Left lung (tissue), 10 donors: ENCODE measurements around the gene NR1D1. TPM values are rescaled to one million over a fixed set of nuclear protein-coding genes. Genes with fewer than 3 reads are reported as not detected.

Experiments used
- ATAC-seq: fragments of 200-7000 bp; cut with Tn5 transposase; one replicate; pipeline ENCODE4 v1.9.1; 2020; ENCODE audit warnings: moderate library complexity
- DNase-seq, 4 donors: peaks; one replicate each; pipeline ENCODE4 v3.0.0-alpha.2; 2013 to 2020
- H3K27ac ChIP-seq, 2 donors: fragments of 200-600 bp; sonication (generic) in 1 of 2; one replicate each; pipeline versions ENCODE4 v1.5.0 to v1.8.0; 2020 to 2021
- H3K27me3 ChIP-seq, 2 donors: fragments of 200-600 bp; sonication (generic) in 1 of 2; one replicate each; pipeline versions ENCODE4 v1.5.0 to v1.8.0; 2020 to 2021
- H3K36me3 ChIP-seq, 2 donors: fragments of 200-600 bp; sonication (generic) in 1 of 2; one replicate each; pipeline versions ENCODE4 v1.5.0 to v1.8.0; 2020 to 2021
- H3K4me1 ChIP-seq, 2 donors: fragments of 200-600 bp; one replicate each; pipeline ENCODE4 v1.8.0; 2021
- H3K4me3 ChIP-seq, 2 donors: fragments of 200-600 bp; sonication (generic) in 1 of 2; one replicate each; pipeline versions ENCODE4 v1.5.0 to v1.8.0; 2020 to 2021; ENCODE audit warnings: mild to moderate bottlenecking in 1 of 2
- H3K9me3 ChIP-seq, 2 donors: fragments of 200-600 bp; sonication (generic) in 1 of 2; one replicate each; pipeline versions ENCODE4 v1.5.0 to v1.8.0; 2020 to 2021
- intact Hi-C, 2 donors: fragments of 100-400 bp; cut with DNase I; formaldehyde crosslinking; loops; one replicate each; pipeline versions ENCODE4 v1.11.2 to v1.14.2; 2022
- polyA plus RNA-seq, 6 donors: library from polyadenylated mRNA; unstranded; fragments of 120-200 nt; gene quantifications; one replicate each; pipeline ENCODE4 v1.2.1, GENCODE V29; 2013; ENCODE audit not compliant: insufficient read length in 6 of 6
- total RNA-seq, 2 donors: library from RNA; stranded (reverse); fragmentation: NEBNext Ultra II Directional; extraction: Animal tissue kit (Norgen Biotek cat#: 25700); gene quantifications; one replicate each; pipeline ENCODE4 v1.2.1, GENCODE V29; 2021
- TF ChIP-seq, protein P1 (sequence below), 2 donors: fragments of 200-600 bp; sonication (generic) in 1 of 2; IDR thresholded peaks; one replicate each; pipeline versions ENCODE4 v1.5.0 to v1.8.0; 2021; ENCODE audit warnings: antibody characterized with exemption in 2 of 2
- donor health status: DM: no; HTN: yes; CAD: no.
- donor health status: DM: no; HTN: no; CAD: no.

The NR1D1 gene
- total and polyA plus RNA-seq, 8 donors = 3.0 to 11.4 (median 4.1) TPM

DNA sequence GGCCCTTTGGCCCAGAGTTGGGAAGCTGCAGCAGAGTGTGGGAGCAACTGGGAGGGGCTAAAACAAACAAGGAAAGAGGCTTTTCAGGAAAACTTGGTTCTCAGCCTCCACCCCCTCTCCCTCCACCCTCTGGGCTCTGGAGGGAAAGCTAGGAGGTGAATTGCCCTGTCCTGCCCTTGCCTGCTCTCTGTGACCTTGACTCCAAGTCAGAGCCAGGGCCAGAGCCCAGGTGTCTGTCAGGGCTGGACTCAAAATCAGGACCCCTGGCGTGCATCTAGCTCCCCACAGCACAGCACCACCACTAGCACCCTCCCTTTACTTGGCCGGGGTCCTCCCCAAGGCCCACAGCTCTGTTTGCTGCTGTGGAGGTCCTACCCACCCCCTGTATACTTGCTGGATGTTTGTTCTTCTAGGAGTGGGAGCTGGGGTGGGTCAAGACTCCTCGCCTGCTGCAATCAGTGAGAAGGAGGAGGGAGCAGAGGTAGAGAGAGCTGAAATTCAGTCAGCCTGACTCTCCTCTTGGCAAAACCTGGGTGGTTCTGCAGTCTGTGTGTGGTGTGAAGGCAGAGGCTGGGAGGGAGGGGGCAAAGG lies 2.8 kb upstream of the NR1D1 start:
- Histone ChIP-seq H3K4me3 (no peak overlapping the region), H3K27me3 (no peaks in the 10 kb centered on the region), H3K4me1 (peaks cover 42 to 97% of the 10 kb centered on the region in 2 donors), H3K9me3 (no peaks in the 10 kb centered on the region), H3K36me3 (no peaks in the 10 kb centered on the region), H3K27ac (peak overlapping the region; percentile 48 to 60)
- TF ChIP-seq, protein P1, sequence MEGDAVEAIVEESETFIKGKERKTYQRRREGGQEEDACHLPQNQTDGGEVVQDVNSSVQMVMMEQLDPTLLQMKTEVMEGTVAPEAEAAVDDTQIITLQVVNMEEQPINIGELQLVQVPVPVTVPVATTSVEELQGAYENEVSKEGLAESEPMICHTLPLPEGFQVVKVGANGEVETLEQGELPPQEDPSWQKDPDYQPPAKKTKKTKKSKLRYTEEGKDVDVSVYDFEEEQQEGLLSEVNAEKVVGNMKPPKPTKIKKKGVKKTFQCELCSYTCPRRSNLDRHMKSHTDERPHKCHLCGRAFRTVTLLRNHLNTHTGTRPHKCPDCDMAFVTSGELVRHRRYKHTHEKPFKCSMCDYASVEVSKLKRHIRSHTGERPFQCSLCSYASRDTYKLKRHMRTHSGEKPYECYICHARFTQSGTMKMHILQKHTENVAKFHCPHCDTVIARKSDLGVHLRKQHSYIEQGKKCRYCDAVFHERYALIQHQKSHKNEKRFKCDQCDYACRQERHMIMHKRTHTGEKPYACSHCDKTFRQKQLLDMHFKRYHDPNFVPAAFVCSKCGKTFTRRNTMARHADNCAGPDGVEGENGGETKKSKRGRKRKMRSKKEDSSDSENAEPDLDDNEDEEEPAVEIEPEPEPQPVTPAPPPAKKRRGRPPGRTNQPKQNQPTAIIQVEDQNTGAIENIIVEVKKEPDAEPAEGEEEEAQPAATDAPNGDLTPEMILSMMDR (IDR thresholded peaks at IDR 0.05) = no peak
- ATAC-seq (peak; percentile 0), DNase-seq (peak in 1 of 4 donors; percentile 58)
- intact Hi-C loops = no loop called here

DNA sequence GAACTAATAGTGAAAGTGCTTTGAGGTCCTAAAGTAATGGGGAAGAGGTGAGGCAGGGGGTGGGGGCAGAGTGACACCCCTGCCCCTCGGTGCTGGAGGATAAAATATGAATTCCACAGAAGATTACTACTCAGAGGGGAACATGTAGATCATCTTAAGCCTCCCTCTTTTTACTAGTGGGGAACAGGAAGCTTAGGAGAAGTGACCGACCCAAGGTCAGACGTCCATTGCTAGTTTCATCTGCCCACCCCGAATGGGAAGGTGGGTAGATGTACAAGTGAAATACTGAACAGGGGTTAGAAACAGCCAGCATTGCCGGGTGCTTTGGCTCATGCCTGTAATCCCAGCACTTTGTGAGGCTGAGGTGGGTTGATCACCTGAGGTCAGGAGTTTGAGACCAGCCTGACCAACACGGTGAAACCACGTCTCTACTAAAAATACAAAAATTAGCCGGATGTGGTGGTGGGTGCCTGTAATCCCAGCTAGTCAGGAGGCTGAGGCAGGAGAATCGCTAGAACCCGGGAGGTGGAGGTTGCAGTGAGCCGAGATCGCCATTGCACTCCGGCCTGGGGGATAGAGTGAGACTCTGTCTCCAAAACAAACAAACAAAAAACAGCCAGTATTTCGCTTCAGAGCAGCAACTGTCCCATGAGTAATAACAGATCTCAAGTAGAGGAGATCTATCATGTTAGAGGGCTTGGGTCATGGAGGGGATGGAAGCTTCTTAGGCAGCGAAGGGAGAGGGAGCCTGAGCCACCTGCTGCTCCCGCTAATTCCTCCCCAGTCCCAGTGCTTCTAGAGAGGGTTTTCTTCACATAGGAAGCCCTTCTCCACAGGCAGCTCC lies 1.2 kb upstream of the NR1D1 start:
- DNase-seq (no peak), ATAC-seq (no peak)
- peak overlapping the region in 1 of 2 donors; percentile 53 for H3K4me3 ChIP-seq
- peaks cover 0 to 4% of the 10 kb centered on the region in 2 donors for H3K36me3 ChIP-seq
- H3K4me1 ChIP-seq = peaks cover 39 to 97% of the 10 kb centered on the region in 2 donors
- no peaks in the 10 kb centered on the region for H3K9me3 ChIP-seq
- intact Hi-C loops = no loop called here
- no peaks in the 10 kb centered on the region for H3K27me3 ChIP-seq
- peak overlapping the region; percentile 85 to 87 for H3K27ac ChIP-seq
- TF ChIP-seq, protein P1 (IDR thresholded peaks at IDR 0.05) = no peak

DNA sequence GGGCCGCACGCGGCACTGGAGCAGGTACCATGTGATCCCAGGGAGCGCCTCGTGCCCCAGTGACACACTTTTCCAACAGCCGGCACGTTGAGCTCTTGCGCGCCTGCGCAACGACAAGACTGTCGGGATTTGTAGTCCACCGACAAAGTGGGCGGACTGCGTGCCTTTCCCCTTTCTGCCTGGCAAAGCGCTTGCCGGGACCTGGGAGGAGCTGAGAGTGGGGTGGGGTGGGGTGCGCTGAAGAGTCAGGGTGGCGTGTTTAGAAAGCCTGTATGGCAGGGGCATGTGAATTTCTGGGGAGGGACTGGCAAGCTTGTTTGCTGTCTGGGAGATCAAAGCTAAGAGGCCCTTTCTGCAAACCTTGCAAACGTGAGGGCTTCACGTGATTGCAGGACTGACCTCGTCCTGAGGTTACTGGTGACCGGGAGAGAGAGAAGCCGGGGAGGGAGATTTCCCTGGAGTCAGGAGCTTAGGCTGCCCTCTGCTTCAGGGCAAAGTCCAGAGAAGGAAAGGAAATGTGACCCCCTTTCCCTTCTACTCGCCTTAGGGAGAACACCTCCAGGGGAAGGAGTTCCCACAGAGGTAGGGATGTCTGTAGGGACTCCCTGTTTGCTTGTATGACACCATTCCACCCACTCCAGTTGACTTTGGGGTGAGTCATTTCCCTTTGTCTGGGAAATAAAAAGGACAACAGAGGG lies 429 bp upstream of the NR1D1 start:
- intact Hi-C loops = no loop called here
- Histone ChIP-seq H3K4me1 (peaks cover 43 to 97% of the 10 kb centered on the region in 2 donors), H3K27me3 (no peaks in the 10 kb centered on the region), H3K4me3 (peak overlapping the region; percentile 53 to 74), H3K36me3 (peaks cover 0 to 10% of the 10 kb centered on the region in 2 donors), H3K9me3 (no peaks in the 10 kb centered on the region), H3K27ac (peak overlapping the region; percentile 85 to 87)
- ATAC-seq = peak; percentile 57
- TF ChIP-seq, protein P1 (IDR thresholded peaks at IDR 0.05) = no peak
- peak; percentile 89 to 98 (median 98) for DNase-seq

DNA sequence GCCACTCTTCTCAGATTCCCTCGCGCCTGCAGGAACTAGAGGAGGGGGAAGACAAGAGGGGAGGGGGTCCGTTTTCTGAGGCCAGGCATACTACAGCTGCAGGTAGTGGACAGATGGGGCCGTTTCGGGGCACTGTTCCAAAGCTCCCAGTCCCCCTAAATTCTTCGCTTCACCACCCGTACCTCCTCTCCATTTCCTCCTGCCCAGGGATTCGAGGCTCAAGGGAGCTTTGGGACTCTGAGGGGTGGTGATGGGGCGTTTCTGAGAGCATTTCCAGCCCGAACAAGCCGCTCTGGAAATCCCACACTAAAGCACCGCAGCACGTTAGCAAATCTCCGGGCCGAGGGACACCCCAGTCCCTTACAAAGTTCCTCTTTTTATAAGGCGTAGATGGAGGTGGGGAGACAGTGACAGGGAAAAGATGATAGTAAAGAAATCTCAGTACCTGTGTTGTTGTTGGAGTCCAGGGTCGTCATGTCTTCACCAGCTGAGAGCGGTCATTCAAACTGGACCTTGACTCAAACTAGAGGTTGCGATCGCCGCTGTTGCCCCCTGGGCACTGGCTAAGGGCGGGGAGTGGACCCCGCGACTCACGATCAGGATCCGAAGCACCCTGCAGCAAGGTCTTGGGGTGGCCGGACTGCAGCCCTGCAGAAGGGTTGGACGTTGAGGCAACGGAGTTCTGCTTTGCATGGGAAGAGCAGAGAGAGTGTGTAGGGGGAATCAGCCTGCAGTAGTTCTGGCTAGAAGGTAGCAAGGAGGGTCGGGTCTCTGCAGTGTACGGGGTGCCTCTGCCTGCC lies 570 bp downstream of the NR1D1 start:
- intact Hi-C loops = no loop called here
- Histone ChIP-seq H3K27me3 (no peaks in the 10 kb centered on the region), H3K27ac (peak overlapping the region; percentile 85 to 87), H3K4me1 (peaks cover 43 to 97% of the 10 kb centered on the region in 2 donors), H3K9me3 (no peaks in the 10 kb centered on the region), H3K36me3 (peaks cover 0 to 18% of the 10 kb centered on the region in 2 donors), H3K4me3 (peak overlapping the region; percentile 53 to 74)
- no peak for DNase-seq
- no peak for ATAC-seq
- TF ChIP-seq, protein P1 (IDR thresholded peaks at IDR 0.05) = no peak
